Mucosa of stomach (tissue), 1 donor: ENCODE measurements around the gene ADAMTS17.

Source experiments
- H3K27me3 ChIP-seq: one replicate; pipeline ENCODE4 v1.7.0; 2013; ENCODE audit warnings: mild to moderate bottlenecking, low read length; ENCODE audit not compliant: control insufficient read depth, insufficient read depth
- H3K36me3 ChIP-seq: one replicate; pipeline ENCODE4 v1.7.0; 2013; ENCODE audit warnings: low read length; ENCODE audit not compliant: control insufficient read depth, insufficient read depth
- H3K4me1 ChIP-seq: one replicate; pipeline ENCODE4 v1.7.0; 2013; ENCODE audit warnings: mild to moderate bottlenecking, low read length; ENCODE audit not compliant: control insufficient read depth, insufficient read depth
- H3K4me3 ChIP-seq: one replicate; pipeline ENCODE4 v1.7.0; 2013; ENCODE audit warnings: low read length
- H3K9ac ChIP-seq: one replicate; pipeline ENCODE4 v1.7.0; 2013; ENCODE audit warnings: mild to moderate bottlenecking, low read length, moderate library complexity
- H3K9me3 ChIP-seq: one replicate; pipeline ENCODE4 v1.7.0; 2013; ENCODE audit warnings: mild to moderate bottlenecking, low read length, moderate library complexity; ENCODE audit not compliant: control insufficient read depth
- donor health status: Pancreatic carcinoma.

ADAMTS17 gene

DNA sequence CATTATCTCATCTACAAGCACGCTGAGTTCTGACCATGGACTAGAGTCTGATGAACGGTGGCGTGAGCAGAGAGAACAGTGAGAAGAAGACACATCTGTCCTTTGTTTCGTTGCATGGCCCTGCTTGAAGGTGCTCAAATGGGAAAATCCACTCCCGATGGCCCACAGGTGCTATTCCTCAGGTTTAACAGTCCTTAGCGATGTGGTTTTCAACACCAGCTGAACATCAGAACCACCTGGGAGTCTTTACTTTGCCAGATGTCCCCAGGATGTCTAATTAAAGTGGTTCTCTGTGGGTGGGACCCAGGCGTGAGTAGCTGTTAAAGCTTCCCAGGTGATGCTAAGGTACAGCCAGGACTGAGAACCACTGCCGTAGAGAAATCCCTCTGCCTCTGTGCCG, 13.0 kb downstream of the ADAMTS17 start:
- Histone ChIP-seq H3K27me3 (no peaks in the 10 kb centered on the region), H3K9me3 (no peaks in the 10 kb centered on the region)

DNA sequence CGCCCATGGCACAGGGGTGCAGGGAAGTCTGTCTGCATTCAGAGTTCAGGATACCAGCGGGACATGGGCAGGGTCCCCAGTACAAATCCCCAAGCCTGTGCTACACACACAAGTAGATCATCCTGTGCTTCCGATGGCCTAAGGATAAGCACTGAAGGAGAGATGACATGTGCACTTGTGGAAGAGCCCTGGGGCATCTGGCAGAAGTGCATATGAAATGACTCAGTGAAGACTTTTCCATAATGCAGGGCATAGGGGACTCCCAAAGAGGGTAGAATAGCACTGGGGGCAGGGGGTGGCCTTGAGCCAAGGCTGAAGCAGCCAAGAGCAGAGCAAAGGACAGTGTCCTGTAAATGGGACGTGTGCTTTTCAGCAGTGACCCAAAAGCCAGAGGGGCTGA, 22.9 kb downstream of the ADAMTS17 start:
- Histone ChIP-seq H3K27me3 (no peaks in the 10 kb centered on the region), H3K4me3 (no peak overlapping the region), H3K4me1 (no peaks in the 10 kb centered on the region), H3K36me3 (no peaks in the 10 kb centered on the region), H3K9ac (no peak overlapping the region), H3K9me3 (no peaks in the 10 kb centered on the region)

More for the DNA sequence above, 13.0 kb downstream of the ADAMTS17 start:
- Histone ChIP-seq H3K4me3 (no peak overlapping the region), H3K36me3 (no peaks in the 10 kb centered on the region), H3K4me1 (no peaks in the 10 kb centered on the region), H3K9ac (no peak overlapping the region)

DNA sequence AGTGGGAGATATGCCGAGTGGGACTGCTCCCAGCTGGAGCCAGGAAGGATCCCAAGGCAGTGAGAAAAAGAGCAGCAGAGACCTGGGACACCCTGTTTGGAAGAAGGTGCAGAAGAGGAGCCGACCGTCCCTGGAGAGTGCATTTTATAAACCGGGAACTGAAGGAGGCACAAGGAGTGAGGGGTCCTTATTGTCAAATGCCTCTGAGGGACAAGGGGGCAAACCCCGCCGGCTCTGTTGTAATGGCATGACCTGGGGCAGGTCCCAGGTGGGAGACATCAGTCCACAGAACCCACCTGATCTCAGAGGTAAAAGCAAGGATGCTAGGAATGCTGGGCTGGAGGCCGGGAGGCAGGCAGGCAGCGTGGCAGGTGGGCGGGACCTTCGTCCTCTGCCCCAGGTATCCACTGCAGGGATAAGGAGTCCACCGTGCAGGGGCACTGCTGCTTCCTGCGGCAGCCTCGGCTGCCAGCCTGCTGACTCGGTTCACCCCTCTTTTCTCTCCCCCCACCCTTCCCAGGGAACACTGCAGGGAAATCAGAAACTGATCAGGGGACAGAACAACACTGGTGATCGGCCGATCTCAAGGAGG, 26.9 kb downstream of the ADAMTS17 start:
- H3K9ac ChIP-seq = no peak overlapping the region
- no peak overlapping the region for H3K4me3 ChIP-seq
- peaks cover 10% of the 10 kb centered on the region for H3K4me1 ChIP-seq
- H3K36me3 ChIP-seq = no peaks in the 10 kb centered on the region
- H3K27me3 ChIP-seq = no peaks in the 10 kb centered on the region
- no peaks in the 10 kb centered on the region for H3K9me3 ChIP-seq

DNA sequence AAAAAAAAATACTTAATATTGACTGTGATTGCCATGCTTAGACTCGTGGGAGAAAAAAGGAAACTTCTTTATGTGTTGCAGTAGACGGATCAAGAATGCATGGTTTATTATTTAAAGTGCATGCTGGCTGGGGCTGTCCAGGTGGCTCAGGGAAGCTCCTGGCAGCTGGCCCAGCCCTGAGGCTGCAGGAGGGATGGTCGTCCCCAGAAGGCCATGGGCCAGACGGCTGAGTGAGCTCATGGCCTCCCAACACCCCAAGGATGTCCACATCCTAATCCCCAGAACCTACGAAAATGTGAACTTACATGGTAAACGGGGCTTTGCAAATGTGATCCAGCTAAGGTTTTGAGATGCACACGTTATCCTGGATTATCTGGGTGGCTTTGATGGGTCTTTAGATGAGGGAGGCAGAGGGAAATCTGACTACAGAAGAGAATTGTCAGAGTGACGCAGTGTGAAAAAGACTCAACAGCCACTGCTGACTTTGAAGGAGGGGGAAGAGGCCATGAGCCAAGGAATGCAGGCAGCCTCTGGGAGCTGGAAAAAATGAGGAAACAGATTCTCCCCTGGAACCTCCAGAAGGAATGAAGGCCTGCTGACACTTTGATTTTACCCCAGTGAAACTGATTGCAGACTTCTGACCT, 29.8 kb downstream of the ADAMTS17 start:
- Histone ChIP-seq H3K9ac (no peak overlapping the region), H3K36me3 (no peaks in the 10 kb centered on the region), H3K27me3 (no peaks in the 10 kb centered on the region), H3K4me3 (no peak overlapping the region), H3K9me3 (no peaks in the 10 kb centered on the region), H3K4me1 (peaks cover 11% of the 10 kb centered on the region)

- Histone ChIP-seq H3K36me3 (no peaks in the 10 kb centered on the region), H3K9ac (no peak overlapping the region), H3K4me3 (no peak overlapping the region), H3K27me3 (no peaks in the 10 kb centered on the region), H3K9me3 (no peaks in the 10 kb centered on the region), H3K4me1 (peaks cover 11% of the 10 kb centered on the region)
Measured at GRCh38 chr15:100311154-100311625, 30.6 kb downstream of the ADAMTS17 start.

GRCh38 chr15:100310513-100311153, 31.1 kb downstream of the ADAMTS17 start:
- Histone ChIP-seq H3K4me1 (peaks cover 11% of the 10 kb centered on the region), H3K27me3 (no peaks in the 10 kb centered on the region), H3K36me3 (no peaks in the 10 kb centered on the region), H3K4me3 (no peak overlapping the region), H3K9me3 (no peaks in the 10 kb centered on the region), H3K9ac (no peak overlapping the region)

GRCh38 chr15:100310041-100310405, 31.8 kb downstream of the ADAMTS17 start:
- no peak overlapping the region for H3K9ac ChIP-seq

DNA sequence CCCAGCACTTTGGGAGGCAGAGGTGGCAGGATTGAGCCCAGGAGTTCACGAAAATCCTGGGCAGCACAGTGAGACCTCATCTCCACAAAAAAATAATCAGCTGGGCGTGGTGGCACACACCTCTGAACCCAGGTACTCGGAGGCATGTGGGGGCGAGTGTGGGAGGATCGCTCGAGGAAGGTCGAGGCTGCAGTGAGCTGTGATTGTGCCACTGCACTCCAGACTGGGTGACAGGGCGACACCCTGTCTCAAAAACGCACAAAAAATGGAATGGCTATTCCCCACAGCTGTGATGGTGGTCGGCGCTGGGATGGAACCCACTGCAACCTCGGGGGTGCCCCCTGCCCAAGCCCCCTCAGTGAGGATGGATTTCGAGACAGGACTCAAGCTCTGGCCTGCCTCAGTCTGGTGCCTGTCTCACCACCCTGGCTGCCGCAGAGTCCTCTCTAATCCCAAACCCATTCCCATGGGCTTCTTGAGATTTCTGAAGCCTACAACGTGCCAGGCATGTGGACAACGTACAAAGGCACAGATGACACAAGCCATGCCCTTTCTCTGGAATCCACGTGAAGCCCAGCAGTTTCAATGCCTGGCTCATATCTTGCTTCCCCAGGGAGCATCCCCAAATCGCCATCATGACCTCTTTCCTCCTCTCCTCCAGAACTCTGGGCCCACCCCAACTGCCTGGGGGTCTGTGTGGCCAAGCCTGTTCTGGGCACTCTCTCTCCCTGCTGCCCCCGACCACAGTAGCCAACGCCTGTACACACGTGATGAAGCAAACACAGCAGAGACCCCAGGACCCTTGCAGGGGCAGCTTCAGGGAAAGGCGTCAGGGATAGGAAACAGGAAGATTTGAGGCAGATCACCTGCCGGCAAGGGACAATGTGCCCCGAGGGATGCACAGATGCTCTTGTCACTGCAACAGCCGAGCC, 32.4 kb downstream of the ADAMTS17 start:
- no peak overlapping the region for H3K9ac ChIP-seq
- no peak overlapping the region for H3K4me3 ChIP-seq
- peaks cover 11% of the 10 kb centered on the region for H3K4me1 ChIP-seq
- H3K36me3 ChIP-seq = no peaks in the 10 kb centered on the region
- no peaks in the 10 kb centered on the region for H3K9me3 ChIP-seq
- H3K27me3 ChIP-seq = no peaks in the 10 kb centered on the region

More at GRCh38 chr15:100310041-100310405, 31.8 kb downstream of the ADAMTS17 start:
- Histone ChIP-seq H3K27me3 (no peaks in the 10 kb centered on the region), H3K9me3 (no peaks in the 10 kb centered on the region), H3K36me3 (no peaks in the 10 kb centered on the region), H3K4me3 (no peak overlapping the region), H3K4me1 (peaks cover 11% of the 10 kb centered on the region)

- Histone ChIP-seq H3K4me3 (no peak overlapping the region), H3K9ac (no peak overlapping the region), H3K27me3 (no peaks in the 10 kb centered on the region), H3K9me3 (no peaks in the 10 kb centered on the region), H3K36me3 (no peaks in the 10 kb centered on the region), H3K4me1 (peaks cover 11% of the 10 kb centered on the region)
Measured at GRCh38 chr15:100308608-100309007, 33.2 kb downstream of the ADAMTS17 start.

DNA sequence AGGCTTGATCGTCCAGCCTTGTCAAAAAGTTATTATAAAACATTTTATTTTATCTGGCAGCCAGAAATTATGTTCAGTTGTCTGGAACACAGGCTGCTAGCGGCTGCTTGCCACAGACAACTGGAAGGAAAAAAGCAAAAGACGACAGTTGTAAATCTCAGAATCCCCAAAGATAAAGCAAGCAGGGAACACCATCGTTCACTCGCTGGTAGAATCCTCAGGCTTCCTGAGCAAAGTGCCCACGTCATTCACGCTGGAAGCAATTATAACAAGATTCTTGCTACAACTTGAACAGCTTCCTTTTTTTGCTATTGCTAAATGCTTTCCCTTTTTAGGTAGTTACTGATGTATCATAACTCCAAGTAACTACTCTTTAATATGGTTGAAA, 33.6 kb downstream of the ADAMTS17 start:
- H3K4me1 ChIP-seq = peaks cover 11% of the 10 kb centered on the region
- H3K27me3 ChIP-seq = no peaks in the 10 kb centered on the region
- no peaks in the 10 kb centered on the region for H3K9me3 ChIP-seq
- H3K4me3 ChIP-seq = no peak overlapping the region
- H3K9ac ChIP-seq = no peak overlapping the region
- no peaks in the 10 kb centered on the region for H3K36me3 ChIP-seq

DNA sequence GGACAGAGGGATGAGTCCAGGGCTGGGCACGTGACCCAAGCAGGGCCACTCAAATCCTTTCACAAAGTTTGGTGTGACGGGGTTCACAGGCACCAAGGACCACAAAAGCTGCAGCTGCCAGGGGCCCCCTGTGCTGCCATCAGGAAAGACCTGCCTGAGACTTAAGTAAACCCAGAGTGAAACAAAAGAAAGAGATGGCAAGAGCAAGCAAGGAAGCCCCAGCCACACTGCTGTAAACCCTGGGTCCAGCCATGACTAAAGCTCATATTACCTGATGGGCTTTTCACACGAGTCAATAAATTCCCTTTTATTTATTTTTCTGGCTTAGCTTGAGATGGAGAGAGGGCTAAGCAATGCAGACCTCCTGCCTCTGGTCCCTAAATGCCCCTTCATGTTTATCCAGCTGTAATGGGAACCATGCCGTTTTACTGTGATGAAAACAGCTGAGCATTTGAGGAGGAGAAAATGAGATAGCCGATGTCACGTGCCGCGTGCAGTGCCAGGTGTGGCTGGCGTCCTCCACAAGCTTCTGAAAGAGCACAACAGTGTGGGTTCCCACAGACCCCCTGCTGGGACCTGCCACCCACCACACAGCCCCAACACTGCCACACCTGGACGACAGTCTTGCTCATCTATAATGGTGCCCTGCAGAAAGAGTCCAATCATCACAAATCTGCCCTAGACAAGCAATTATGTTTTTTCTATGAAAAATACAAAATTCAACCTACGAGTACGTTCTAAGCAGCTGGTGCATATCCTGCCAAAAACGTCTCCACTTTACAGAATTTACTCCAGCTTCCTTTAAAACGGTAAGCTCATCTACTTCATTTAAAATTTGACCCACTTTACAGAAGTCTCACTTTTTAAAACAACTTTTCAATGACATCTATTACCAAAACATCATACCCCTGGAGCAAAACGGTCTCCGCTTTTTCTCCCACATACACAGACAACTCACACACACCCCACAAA, 34.2 kb downstream of the ADAMTS17 start:
- Histone ChIP-seq H3K4me1 (peaks cover 11% of the 10 kb centered on the region), H3K9ac (no peak overlapping the region), H3K9me3 (no peaks in the 10 kb centered on the region), H3K27me3 (no peaks in the 10 kb centered on the region), H3K4me3 (no peak overlapping the region), H3K36me3 (no peaks in the 10 kb centered on the region)
